Measurements from ENCODE around the gene MAP2K3. TPM values are rescaled to one million over a fixed set of nuclear protein-coding genes. Genes with fewer than 3 reads are reported as not detected.
A peak's percentile ranks its signal among the peaks of the same experiment; 100 is the strongest.
"Not testable (repeated sequence)": the region's sequence is repeated elsewhere in the genome, so short reads cannot be mapped to it uniquely, and the experiment has no call there.

The MAP2K3 gene
- total RNA-seq, 1 donor from 2014 or later = 27.2 TPM

GRCh38 chr17:21328778-21329177, 44.3 kb downstream of the MAP2K3 start:
- DNase-seq = not testable (repeated sequence)

- DNase-seq = no peak
Observed at GRCh38 chr17:21330436-21331160, 46.1 kb downstream of the MAP2K3 start.

GRCh38 chr17:21336541-21337294, 52.2 kb downstream of the MAP2K3 start:
- not testable (repeated sequence) for DNase-seq

GRCh38 chr17:21337981-21338625, 53.6 kb downstream of the MAP2K3 start:
- not testable (repeated sequence) for DNase-seq

- peak; percentile 51 for DNase-seq
Observed at GRCh38 chr17:21339011-21339410, 54.5 kb downstream of the MAP2K3 start.

- not testable (repeated sequence) for DNase-seq
Observed at GRCh38 chr17:21339571-21339970, 55.1 kb downstream of the MAP2K3 start.

- DNase-seq = not testable (repeated sequence)
Observed at GRCh38 chr17:21340407-21340806, 55.9 kb downstream of the MAP2K3 start.

- not testable (repeated sequence) for DNase-seq
Observed at GRCh38 chr17:21341279-21341678, 56.8 kb downstream of the MAP2K3 start.

GRCh38 chr17:21341925-21342540, 57.5 kb downstream of the MAP2K3 start:
- not testable (repeated sequence) for DNase-seq

GRCh38 chr17:21343061-21343949, 58.8 kb downstream of the MAP2K3 start:
- not testable (repeated sequence) for DNase-seq

- DNase-seq = not testable (repeated sequence)
Observed at GRCh38 chr17:21344801-21345200, 60.3 kb downstream of the MAP2K3 start.

GRCh38 chr17:21345236-21345635, 60.7 kb downstream of the MAP2K3 start:
- DNase-seq = no peak

- DNase-seq = not testable (repeated sequence)
Observed at GRCh38 chr17:21346107-21346506, 61.6 kb downstream of the MAP2K3 start.

GRCh38 chr17:21346651-21347250, 62.2 kb downstream of the MAP2K3 start:
- peak; percentile 55 for DNase-seq

GRCh38 chr17:21347660-21348059, 63.1 kb downstream of the MAP2K3 start:
- not testable (repeated sequence) for DNase-seq

GRCh38 chr17:21348081-21348925, 63.8 kb downstream of the MAP2K3 start:
- DNase-seq = peak; percentile 28

- not testable (repeated sequence) for DNase-seq
Observed at GRCh38 chr17:21348926-21349261, 64.4 kb downstream of the MAP2K3 start.

GRCh38 chr17:21349358-21350050, 65.0 kb downstream of the MAP2K3 start:
- DNase-seq = not testable (repeated sequence)

GRCh38 chr17:21350495-21350894, 66.0 kb downstream of the MAP2K3 start:
- not testable (repeated sequence) for DNase-seq
